NCI-H1105 treated with DMSO at 0.1 percent for 48 hours (cell line): ENCODE data around the gene CNDP2.
A peak's percentile ranks its signal among the peaks of the same experiment; 100 is the strongest.

Experiments
- DNase-seq: peaks from one replicate; lab custom pipeline; 2025; lab: John Stamatoyannopoulos, UW

Gene CNDP2

GRCh38 chr18:74472312-74472711, 23.9 kb upstream of the CNDP2 start:
- no peak for DNase-seq

- no peak for DNase-seq
Observed at GRCh38 chr18:74473976-74474640, 22.1 kb upstream of the CNDP2 start.

GRCh38 chr18:74476140-74476539, 20.0 kb upstream of the CNDP2 start:
- DNase-seq = no peak

GRCh38 chr18:74477771-74478170, 18.4 kb upstream of the CNDP2 start:
- no peak for DNase-seq

GRCh38 chr18:74478316-74478715, 17.8 kb upstream of the CNDP2 start:
- DNase-seq = no peak

- DNase-seq = no peak
Observed at GRCh38 chr18:74478880-74479279, 17.3 kb upstream of the CNDP2 start.

- no peak for DNase-seq
Observed at GRCh38 chr18:74479486-74480148, 16.5 kb upstream of the CNDP2 start.

GRCh38 chr18:74480149-74480651, 16.0 kb upstream of the CNDP2 start:
- no peak for DNase-seq

- no peak for DNase-seq
Observed at GRCh38 chr18:74482697-74483096, 13.5 kb upstream of the CNDP2 start.

GRCh38 chr18:74486119-74486849, 9.9 kb upstream of the CNDP2 start:
- no peak for DNase-seq

- no peak for DNase-seq
Observed at GRCh38 chr18:74488354-74488753, 7.8 kb upstream of the CNDP2 start.

GRCh38 chr18:74488864-74489263, 7.3 kb upstream of the CNDP2 start:
- no peak for DNase-seq

GRCh38 chr18:74489676-74490075, 6.5 kb upstream of the CNDP2 start:
- DNase-seq = no peak

GRCh38 chr18:74492259-74492658, 3.9 kb upstream of the CNDP2 start:
- no peak for DNase-seq

GRCh38 chr18:74493689-74494088, 2.5 kb upstream of the CNDP2 start:
- peak; percentile 13 for DNase-seq

GRCh38 chr18:74494514-74494913, 1.6 kb upstream of the CNDP2 start:
- DNase-seq = no peak

GRCh38 chr18:74496508-74497323, 553 bp downstream of the CNDP2 start:
- DNase-seq = peak; percentile 24

GRCh38 chr18:74497324-74497676, 1.1 kb downstream of the CNDP2 start:
- no peak for DNase-seq

GRCh38 chr18:74497778-74498177, 1.6 kb downstream of the CNDP2 start:
- no peak for DNase-seq

GRCh38 chr18:74498712-74499627, 2.8 kb downstream of the CNDP2 start:
- DNase-seq = no peak

- no peak for DNase-seq
Observed at GRCh38 chr18:74499633-74500032, 3.5 kb downstream of the CNDP2 start.
